Measurements from ENCODE around the gene RARS2. TPM values are rescaled to one million over a fixed set of nuclear protein-coding genes. Genes with fewer than 3 reads are reported as not detected.

RARS2 gene
- total RNA-seq, 1 donor from 2014 or later: 35.5 TPM

GRCh38 chr6:87586371-87587077, 3.3 kb downstream of the RARS2 start:
- TF ChIP-seq, protein P1, sequence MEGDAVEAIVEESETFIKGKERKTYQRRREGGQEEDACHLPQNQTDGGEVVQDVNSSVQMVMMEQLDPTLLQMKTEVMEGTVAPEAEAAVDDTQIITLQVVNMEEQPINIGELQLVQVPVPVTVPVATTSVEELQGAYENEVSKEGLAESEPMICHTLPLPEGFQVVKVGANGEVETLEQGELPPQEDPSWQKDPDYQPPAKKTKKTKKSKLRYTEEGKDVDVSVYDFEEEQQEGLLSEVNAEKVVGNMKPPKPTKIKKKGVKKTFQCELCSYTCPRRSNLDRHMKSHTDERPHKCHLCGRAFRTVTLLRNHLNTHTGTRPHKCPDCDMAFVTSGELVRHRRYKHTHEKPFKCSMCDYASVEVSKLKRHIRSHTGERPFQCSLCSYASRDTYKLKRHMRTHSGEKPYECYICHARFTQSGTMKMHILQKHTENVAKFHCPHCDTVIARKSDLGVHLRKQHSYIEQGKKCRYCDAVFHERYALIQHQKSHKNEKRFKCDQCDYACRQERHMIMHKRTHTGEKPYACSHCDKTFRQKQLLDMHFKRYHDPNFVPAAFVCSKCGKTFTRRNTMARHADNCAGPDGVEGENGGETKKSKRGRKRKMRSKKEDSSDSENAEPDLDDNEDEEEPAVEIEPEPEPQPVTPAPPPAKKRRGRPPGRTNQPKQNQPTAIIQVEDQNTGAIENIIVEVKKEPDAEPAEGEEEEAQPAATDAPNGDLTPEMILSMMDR (IDR thresholded peaks at IDR 0.05; ENCODE audit: insufficient read depth, low read length, poor library complexity, severe bottlenecking): no peak
- H3K4me3 ChIP-seq (ENCODE audit: low read depth, low read length): no peak overlapping the region
- no peak for DNase-seq (ENCODE audit: low read depth)
- H3K36me3 ChIP-seq (ENCODE audit: control insufficient read depth, insufficient read depth, low read length): no peaks in the 10 kb centered on the region
- H3K27me3 ChIP-seq (ENCODE audit: control insufficient read depth, insufficient read depth, low read length): no peaks in the 10 kb centered on the region

DNA sequence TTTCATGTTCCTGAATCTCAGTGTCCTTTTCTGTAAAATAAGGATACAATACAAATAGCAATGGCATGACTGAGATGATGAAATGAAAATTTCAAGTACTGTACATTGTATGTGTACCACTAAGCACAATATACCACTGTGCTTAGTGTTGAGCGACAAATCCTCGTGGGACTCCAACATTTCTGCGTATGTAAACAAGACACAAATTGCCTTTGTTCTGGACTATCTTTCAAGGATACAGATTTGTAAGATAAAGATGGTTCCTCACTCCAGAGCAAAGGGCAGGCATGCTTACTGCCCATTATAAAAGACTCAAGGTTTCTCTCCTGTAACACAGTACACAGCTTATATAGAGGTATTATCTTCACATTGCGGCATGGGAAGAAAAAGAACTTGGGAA, 6.0 kb downstream of the RARS2 start:
- TF ChIP-seq, protein P1 (IDR thresholded peaks at IDR 0.05; ENCODE audit: insufficient read depth, low read length, poor library complexity, severe bottlenecking): no peak
- no peak for DNase-seq (ENCODE audit: low read depth)
- H3K36me3 ChIP-seq (ENCODE audit: control insufficient read depth, insufficient read depth, low read length): no peaks in the 10 kb centered on the region
- no peaks in the 10 kb centered on the region for H3K27me3 ChIP-seq (ENCODE audit: control insufficient read depth, insufficient read depth, low read length)
- no peak overlapping the region for H3K4me3 ChIP-seq (ENCODE audit: low read depth, low read length)

DNA sequence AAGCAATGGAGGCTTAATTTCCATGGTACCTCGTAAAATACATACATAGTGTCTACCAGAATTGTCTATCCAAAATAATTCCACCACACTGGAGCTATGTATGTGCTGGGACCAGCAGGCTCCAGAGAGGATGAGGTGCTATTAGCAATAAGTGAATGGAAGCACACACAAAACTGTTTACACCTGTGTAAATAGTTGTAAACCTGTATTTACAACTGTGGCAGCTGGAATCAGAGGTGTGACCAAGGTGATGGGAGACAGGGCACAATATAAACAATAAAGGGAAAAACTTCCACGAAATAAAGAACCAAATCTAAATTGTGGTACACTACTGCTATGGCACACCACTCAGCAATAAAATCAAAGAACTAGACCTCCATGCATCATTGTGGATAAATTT, 14.4 kb downstream of the RARS2 start:
- Histone ChIP-seq H3K36me3 (ENCODE audit: control insufficient read depth, insufficient read depth, low read length) (no peaks in the 10 kb centered on the region), H3K27me3 (ENCODE audit: control insufficient read depth, insufficient read depth, low read length) (no peaks in the 10 kb centered on the region), H3K4me3 (ENCODE audit: low read depth, low read length) (no peak overlapping the region)
- TF ChIP-seq, protein P1 (IDR thresholded peaks at IDR 0.05; ENCODE audit: insufficient read depth, low read length, poor library complexity, severe bottlenecking): no peak
- DNase-seq (ENCODE audit: low read depth): no peak

GRCh38 chr6:87574237-87574804, 15.5 kb downstream of the RARS2 start:
- no peak for DNase-seq (ENCODE audit: low read depth)
- no peaks in the 10 kb centered on the region for H3K36me3 ChIP-seq (ENCODE audit: control insufficient read depth, insufficient read depth, low read length)
- H3K27me3 ChIP-seq (ENCODE audit: control insufficient read depth, insufficient read depth, low read length): no peaks in the 10 kb centered on the region
- TF ChIP-seq, protein P1 (IDR thresholded peaks at IDR 0.05; ENCODE audit: insufficient read depth, low read length, poor library complexity, severe bottlenecking): no peak
- H3K4me3 ChIP-seq (ENCODE audit: low read depth, low read length): no peak overlapping the region

GRCh38 chr6:87573307-87574024, 16.3 kb downstream of the RARS2 start:
- TF ChIP-seq, protein P1 (IDR thresholded peaks at IDR 0.05; ENCODE audit: insufficient read depth, low read length, poor library complexity, severe bottlenecking): no peak

More at GRCh38 chr6:87573307-87574024, 16.3 kb downstream of the RARS2 start:
- Histone ChIP-seq H3K36me3 (ENCODE audit: control insufficient read depth, insufficient read depth, low read length) (no peaks in the 10 kb centered on the region), H3K4me3 (ENCODE audit: low read depth, low read length) (no peak overlapping the region), H3K27me3 (ENCODE audit: control insufficient read depth, insufficient read depth, low read length) (no peaks in the 10 kb centered on the region)
- DNase-seq (ENCODE audit: low read depth): no peak
